Activated naive CD4-positive, alpha-beta T cell treated with anti-CD3 and anti-CD28 coated beads for 36 hours (primary cell): Measurements from ENCODE around the gene LONRF2. TPM values are rescaled to one million over a fixed set of nuclear protein-coding genes. Genes with fewer than 3 reads are reported as not detected.

ENCODE experiments used
- CTCF ChIA-PET: fragments of 350-600 bp; sonication (Branson Sonifier 250); formaldehyde crosslinking; loops from one replicate; lab custom pipeline; 2021; ENCODE audit warnings: antibody characterized with exemption; lab: Charles Lee
- DNase-seq: peaks from one replicate; pipeline ENCODE4 v3.0.0-alpha.2; 2020
- H3K27ac Mint-ChIP-seq: one replicate; pipeline ENCODE4 v1.8.0; 2021; ENCODE audit warnings: mild to moderate bottlenecking, mixed read lengths
- H3K27me3 Mint-ChIP-seq: one replicate; pipeline ENCODE4 v1.8.0; 2021; ENCODE audit warnings: low read depth, mixed read lengths
- H3K36me3 Mint-ChIP-seq: one replicate; pipeline ENCODE4 v1.8.0; 2021; ENCODE audit warnings: low read depth, mixed read lengths
- H3K4me1 Mint-ChIP-seq: one replicate; pipeline ENCODE4 v1.8.0; 2021; ENCODE audit warnings: low read depth, mixed read lengths
- H3K4me3 Mint-ChIP-seq: one replicate; pipeline ENCODE4 v1.8.0; 2021; ENCODE audit warnings: mild to moderate bottlenecking, moderate library complexity, mixed read lengths
- H3K9me3 Mint-ChIP-seq: one replicate; pipeline ENCODE4 v1.8.0; 2021; ENCODE audit warnings: mixed read lengths
- intact Hi-C: fragments of 100-400 bp; cut with micrococcal nuclease; formaldehyde crosslinking; loops from one replicate; pipeline ENCODE4 v1.15.1; 2023
- total RNA-seq, 2 experiments: library from RNA; stranded (reverse); gene quantifications; one replicate each; pipeline ENCODE4 v1.2.3, GENCODE V29; 2021

LONRF2 gene
- total RNA-seq, 2 experiments from 2014 or later, result not detected

GRCh38 chr2:100270381-100271146 is 51.7 kb downstream of the LONRF2 start:
- DNase-seq, result no peak
- no peaks in the 10 kb centered on the region for H3K4me1 Mint-ChIP-seq
- H3K4me3 Mint-ChIP-seq, result no peak overlapping the region
- CTCF ChIA-PET, result interaction anchor here (1.0 kb wide), 1 partner anchor 87 kb away, joined by 4 read pairs; no protein-coding TSS in a partner anchor
- H3K27ac Mint-ChIP-seq, result no peak overlapping the region
- no peaks in the 10 kb centered on the region for H3K9me3 Mint-ChIP-seq
- intact Hi-C loops, result no loop called here
- H3K36me3 Mint-ChIP-seq, result no peaks in the 10 kb centered on the region
- H3K27me3 Mint-ChIP-seq, result no peaks in the 10 kb centered on the region

GRCh38 chr2:100269889-100270288 is 52.4 kb downstream of the LONRF2 start:
- intact Hi-C loops, result loop anchor here (10.0 kb wide), 1 partner anchor 715 kb away; no protein-coding TSS in a partner anchor
- H3K9me3 Mint-ChIP-seq, result no peaks in the 10 kb centered on the region
- no peaks in the 10 kb centered on the region for H3K4me1 Mint-ChIP-seq
- H3K36me3 Mint-ChIP-seq, result no peaks in the 10 kb centered on the region
- DNase-seq, result no peak
- no peaks in the 10 kb centered on the region for H3K27me3 Mint-ChIP-seq
- H3K27ac Mint-ChIP-seq, result no peak overlapping the region
- no peak overlapping the region for H3K4me3 Mint-ChIP-seq
- CTCF ChIA-PET, result interaction anchor here (1.0 to 1.4 kb wide), 2 partner anchors 87 to 111 kb away, joined by 4 to 8 read pairs; no protein-coding TSS in a partner anchor

- Mint-ChIP-seq H3K4me3 (no peak overlapping the region), H3K27ac (no peak overlapping the region), H3K36me3 (no peaks in the 10 kb centered on the region), H3K27me3 (no peaks in the 10 kb centered on the region), H3K4me1 (no peaks in the 10 kb centered on the region), H3K9me3 (no peaks in the 10 kb centered on the region)
- intact Hi-C loops, result loop anchor here (10.0 kb wide), 1 partner anchor 716 kb away; no protein-coding TSS in a partner anchor
- no peak for DNase-seq
- CTCF ChIA-PET, result interaction anchor here (0.6 to 1.4 kb wide), 2 partner anchors 33 to 112 kb away, joined by 3 to 8 read pairs; no protein-coding TSS in a partner anchor
These were observed 53.3 kb downstream of the LONRF2 start for GRCh38 chr2:100268986-100269385.

GRCh38 chr2:100267751-100268150 is 54.5 kb downstream of the LONRF2 start:
- no peaks in the 10 kb centered on the region for H3K9me3 Mint-ChIP-seq
- H3K4me1 Mint-ChIP-seq, result no peaks in the 10 kb centered on the region
- intact Hi-C loops, result loop anchor here (10.0 kb wide), 1 partner anchor 717 kb away; no protein-coding TSS in a partner anchor
- no peaks in the 10 kb centered on the region for H3K36me3 Mint-ChIP-seq
- H3K4me3 Mint-ChIP-seq, result no peak overlapping the region
- no peaks in the 10 kb centered on the region for H3K27me3 Mint-ChIP-seq
- no peak overlapping the region for H3K27ac Mint-ChIP-seq
- CTCF ChIA-PET, result interaction anchor here (9.4 kb wide), 1 partner anchor 112 kb away, joined by 127 read pairs; no protein-coding TSS in a partner anchor
- no peak for DNase-seq

- no peak overlapping the region for H3K4me3 Mint-ChIP-seq
- DNase-seq, result no peak
- no peak overlapping the region for H3K27ac Mint-ChIP-seq
- intact Hi-C loops, result loop anchor here (10.0 kb wide), 1 partner anchor 719 kb away; no protein-coding TSS in a partner anchor
- no peaks in the 10 kb centered on the region for H3K36me3 Mint-ChIP-seq
- no peaks in the 10 kb centered on the region for H3K4me1 Mint-ChIP-seq
- no peaks in the 10 kb centered on the region for H3K9me3 Mint-ChIP-seq
- CTCF ChIA-PET, result interaction anchor here (1.1 to 9.4 kb wide), 2 partner anchors 113 to 462 kb away, joined by 3 to 127 read pairs; no protein-coding TSS in a partner anchor
- no peaks in the 10 kb centered on the region for H3K27me3 Mint-ChIP-seq
These were observed 56.2 kb downstream of the LONRF2 start for GRCh38 chr2:100266126-100266525.

- intact Hi-C loops, result loop anchor here (10.0 kb wide), 1 partner anchor 720 kb away; no protein-coding TSS in a partner anchor
- Mint-ChIP-seq H3K27ac (no peak overlapping the region), H3K9me3 (no peaks in the 10 kb centered on the region), H3K36me3 (no peaks in the 10 kb centered on the region), H3K27me3 (no peaks in the 10 kb centered on the region), H3K4me1 (no peaks in the 10 kb centered on the region), H3K4me3 (no peak overlapping the region)
- no peak for DNase-seq
- CTCF ChIA-PET, result interaction anchor here (9.4 kb wide), 1 partner anchor 114 kb away, joined by 127 read pairs; no protein-coding TSS in a partner anchor
These were observed 57.1 kb downstream of the LONRF2 start for GRCh38 chr2:100265226-100265625.

- intact Hi-C loops, result loop anchor here (5.0 to 10.0 kb wide), 2 partner anchors 707 to 720 kb away; no protein-coding TSS in a partner anchor
- H3K4me3 Mint-ChIP-seq, result no peak overlapping the region
- no peak for DNase-seq
- H3K27me3 Mint-ChIP-seq, result no peaks in the 10 kb centered on the region
- CTCF ChIA-PET, result interaction anchor here (1.0 to 9.4 kb wide), 3 partner anchors 24 to 119 kb away, joined by 3 to 127 read pairs (median 3); no protein-coding TSS in a partner anchor
- no peaks in the 10 kb centered on the region for H3K9me3 Mint-ChIP-seq
- H3K27ac Mint-ChIP-seq, result no peak overlapping the region
- no peaks in the 10 kb centered on the region for H3K36me3 Mint-ChIP-seq
- no peaks in the 10 kb centered on the region for H3K4me1 Mint-ChIP-seq
These were observed 57.6 kb downstream of the LONRF2 start for GRCh38 chr2:100264651-100265050.

GRCh38 chr2:100264121-100264520 is 58.2 kb downstream of the LONRF2 start:
- DNase-seq, result no peak
- no peaks in the 10 kb centered on the region for H3K9me3 Mint-ChIP-seq
- no peaks in the 10 kb centered on the region for H3K36me3 Mint-ChIP-seq
- no peak overlapping the region for H3K4me3 Mint-ChIP-seq
- intact Hi-C loops, result loop anchor here (5.0 to 10.0 kb wide), 2 partner anchors 707 to 721 kb away; no protein-coding TSS in a partner anchor
- CTCF ChIA-PET, result interaction anchor here (1.0 to 9.4 kb wide), 4 partner anchors 25 to 119 kb away, joined by 3 to 127 read pairs (median 4); no protein-coding TSS in a partner anchor
- H3K4me1 Mint-ChIP-seq, result no peaks in the 10 kb centered on the region
- H3K27ac Mint-ChIP-seq, result no peak overlapping the region
- no peaks in the 10 kb centered on the region for H3K27me3 Mint-ChIP-seq

GRCh38 chr2:100262555-100263320 is 59.6 kb downstream of the LONRF2 start:
- no peaks in the 10 kb centered on the region for H3K27me3 Mint-ChIP-seq
- CTCF ChIA-PET, result interaction anchor here (0.5 to 9.4 kb wide), 33 partner anchors 9 to 705 kb away, joined by 3 to 127 read pairs (median 4); no protein-coding TSS in a partner anchor
- H3K27ac Mint-ChIP-seq, result no peak overlapping the region
- intact Hi-C loops, result loop anchor here (1.0 to 10.0 kb wide), 3 partner anchors 119 to 722 kb away; no protein-coding TSS in a partner anchor
- DNase-seq, result peak; percentile 78
- no peak overlapping the region for H3K4me3 Mint-ChIP-seq
- no peaks in the 10 kb centered on the region for H3K4me1 Mint-ChIP-seq
- H3K9me3 Mint-ChIP-seq, result no peaks in the 10 kb centered on the region
- no peaks in the 10 kb centered on the region for H3K36me3 Mint-ChIP-seq

GRCh38 chr2:100262046-100262445 is 60.3 kb downstream of the LONRF2 start:
- Mint-ChIP-seq H3K4me3 (no peak overlapping the region), H3K27me3 (no peaks in the 10 kb centered on the region), H3K9me3 (no peaks in the 10 kb centered on the region), H3K27ac (no peak overlapping the region), H3K36me3 (no peaks in the 10 kb centered on the region), H3K4me1 (no peaks in the 10 kb centered on the region)
- no peak for DNase-seq
- CTCF ChIA-PET, result interaction anchor here (0.5 to 9.4 kb wide), 30 partner anchors 8 to 729 kb away, joined by 3 to 127 read pairs (median 4); no protein-coding TSS in a partner anchor
- intact Hi-C loops, result loop anchor here (5.0 to 10.0 kb wide), 2 partner anchors 705 to 723 kb away; no protein-coding TSS in a partner anchor

GRCh38 chr2:100260712-100261620 is 61.3 kb downstream of the LONRF2 start:
- Mint-ChIP-seq H3K36me3 (no peaks in the 10 kb centered on the region), H3K4me1 (no peaks in the 10 kb centered on the region), H3K27me3 (no peaks in the 10 kb centered on the region), H3K27ac (no peak overlapping the region), H3K4me3 (no peak overlapping the region), H3K9me3 (no peaks in the 10 kb centered on the region)
- CTCF ChIA-PET, result interaction anchor here (0.6 to 9.4 kb wide), 13 partner anchors 10 to 703 kb away, joined by 3 to 127 read pairs (median 6); no protein-coding TSS in a partner anchor
- intact Hi-C loops, result loop anchor here (5.0 to 10.0 kb wide), 2 partner anchors 704 to 724 kb away; no protein-coding TSS in a partner anchor
- DNase-seq, result peak; percentile 54
